ENCODE measurements around the gene PLSCR3. TPM values are rescaled to one million over a fixed set of nuclear protein-coding genes. Genes with fewer than 3 reads are reported as not detected.

The PLSCR3 gene
- 10 to 100 TPM; 79.3 to 82.1 TPM for total RNA-seq

GRCh38 chr17:7394452-7395191 is at the start of gene PLSCR3:
Gene PLSCR3, minus strand, starts transcription at chr17:7394525. Its CDS starts 415 bp downstream, at chr17:7394110.
- POLR2A ChIA-PET = interaction anchor here (0.6 to 2.4 kb wide), 9 partner anchors 9 to 292 kb away, joined by 3 to 25 read pairs (median 3); partner anchors contain the start of genes ACAP1, TMEM256 and TP53
- DNase-seq (peak; percentile 94), ATAC-seq (ENCODE audit: low read depth) (peak; percentile 88)
- H3K4me1 Mint-ChIP-seq = peaks cover 19% of the 10 kb centered on the region
- peak within 1 kb of the TSS; percentile 95 for H3K4me3 Mint-ChIP-seq
- H3K36me3 Mint-ChIP-seq = peaks cover 6% of the 10 kb centered on the region
- no peaks in the 10 kb centered on the region for H3K9me3 Mint-ChIP-seq
- peak within 1 kb of the TSS; percentile 89 for H3K27ac Mint-ChIP-seq
- H3K27me3 Mint-ChIP-seq = no peaks in the 10 kb centered on the region

- POLR2A ChIA-PET = interaction anchor here (0.6 to 7.9 kb wide), 7 partner anchors 9 to 882 kb away, joined by 3 to 60 read pairs (median 5); partner anchors contain the start of genes POLR2A, TMEM102 and TMEM256
- Mint-ChIP-seq H3K27ac (no peak overlapping the region), H3K4me1 (peaks cover 31% of the 10 kb centered on the region), H3K27me3 (peaks cover 24% of the 10 kb centered on the region), H3K9me3 (peaks cover 2% of the 10 kb centered on the region), H3K36me3 (peaks cover 29% of the 10 kb centered on the region), H3K4me3 (no peak overlapping the region)
- no peak for ATAC-seq (ENCODE audit: low read depth)
- no peak for DNase-seq
Measured at GRCh38 chr17:7443499-7444485, 49.5 kb upstream of the PLSCR3 start.

- no peak for ATAC-seq (ENCODE audit: low read depth)
- no peaks in the 10 kb centered on the region for H3K9me3 Mint-ChIP-seq
- POLR2A ChIA-PET = interaction anchor here (2.5 to 7.9 kb wide), 3 partner anchors 14 to 132 kb away, joined by 10 to 60 read pairs (median 14); partner anchors contain the start of gene POLR2A
- peaks cover 36% of the 10 kb centered on the region for H3K4me1 Mint-ChIP-seq
- no peak overlapping the region for H3K4me3 Mint-ChIP-seq
- H3K27me3 Mint-ChIP-seq = peaks cover 20% of the 10 kb centered on the region
- H3K27ac Mint-ChIP-seq = no peak overlapping the region
- DNase-seq = no peak
- peaks cover 21% of the 10 kb centered on the region for H3K36me3 Mint-ChIP-seq
Measured at GRCh38 chr17:7442142-7442541, 47.8 kb upstream of the PLSCR3 start.

DNA sequence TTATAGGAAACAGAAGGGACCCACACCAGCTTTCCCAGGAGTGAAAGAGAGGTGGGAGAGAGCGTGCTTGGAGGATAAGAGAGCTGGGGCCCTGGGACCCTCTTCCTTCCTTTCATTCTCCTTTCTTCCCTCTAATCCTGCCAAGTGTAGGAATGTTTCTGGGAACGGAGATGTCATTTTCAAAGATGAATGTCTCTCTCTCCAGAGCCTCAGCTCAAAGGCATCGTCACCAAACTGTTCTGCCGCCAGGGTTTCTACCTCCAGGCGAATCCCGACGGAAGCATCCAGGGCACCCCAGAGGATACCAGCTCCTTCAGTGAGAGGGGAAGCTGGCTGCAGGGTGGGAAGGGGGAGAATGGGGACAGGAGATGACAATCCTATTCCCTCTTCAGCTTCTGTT is 46.9 kb upstream of the PLSCR3 start:
- Mint-ChIP-seq H3K27me3 (peaks cover 17% of the 10 kb centered on the region), H3K4me3 (peak overlapping the region; percentile 20), H3K27ac (no peak overlapping the region), H3K4me1 (peaks cover 35% of the 10 kb centered on the region), H3K9me3 (no peaks in the 10 kb centered on the region), H3K36me3 (peaks cover 20% of the 10 kb centered on the region)
- DNase-seq (no peak), ATAC-seq (ENCODE audit: low read depth) (no peak)
- POLR2A ChIA-PET = interaction anchor here (0.7 to 7.9 kb wide), 9 partner anchors 11 to 246 kb away, joined by 3 to 60 read pairs (median 7); partner anchors contain the start of genes KCTD11, POLR2A and TP53

DNA sequence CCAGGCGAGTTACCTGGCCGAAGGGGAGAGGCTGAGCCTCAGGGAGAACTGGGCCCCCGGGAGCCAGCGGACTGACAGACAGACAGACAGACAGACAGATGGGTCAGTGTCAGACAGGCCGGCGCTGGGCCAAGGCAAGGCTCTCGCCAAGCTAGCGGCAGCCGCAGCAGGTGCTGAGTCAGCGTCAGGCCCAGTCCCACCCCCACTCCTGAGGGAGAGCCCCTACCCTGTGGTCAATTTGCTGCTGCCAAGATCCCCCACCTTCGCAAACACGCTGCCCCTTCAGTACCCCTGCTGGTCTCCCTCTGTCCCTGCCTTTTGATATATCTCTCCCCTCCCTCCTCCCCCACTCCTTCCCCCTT is 46.5 kb upstream of the PLSCR3 start:
- peak overlapping the region; percentile 96 for H3K4me3 Mint-ChIP-seq
- peaks cover 15% of the 10 kb centered on the region for H3K27me3 Mint-ChIP-seq
- peaks cover 32% of the 10 kb centered on the region for H3K4me1 Mint-ChIP-seq

GRCh38 chr17:7440113-7440833 is 45.9 kb upstream of the PLSCR3 start:
- ATAC-seq (ENCODE audit: low read depth) (no peak), DNase-seq (peak; percentile 69)
- Mint-ChIP-seq H3K4me1 (peaks cover 27% of the 10 kb centered on the region), H3K27me3 (peaks cover 9% of the 10 kb centered on the region), H3K27ac (peak overlapping the region; percentile 86), H3K36me3 (peaks cover 18% of the 10 kb centered on the region), H3K4me3 (peak overlapping the region; percentile 96), H3K9me3 (no peaks in the 10 kb centered on the region)
- POLR2A ChIA-PET = interaction anchor here (0.7 to 7.9 kb wide), 14 partner anchors 12 to 247 kb away, joined by 3 to 60 read pairs (median 4); partner anchors contain the start of genes ACAP1, PLSCR3, POLR2A and TNFSF13

More for the DNA sequence above, 46.5 kb upstream of the PLSCR3 start:
- no peak for ATAC-seq (ENCODE audit: low read depth)
- peaks cover 18% of the 10 kb centered on the region for H3K36me3 Mint-ChIP-seq
- POLR2A ChIA-PET = interaction anchor here (0.7 to 7.9 kb wide), 11 partner anchors 12 to 247 kb away, joined by 3 to 60 read pairs (median 7); partner anchors contain the start of genes KCTD11, PLSCR3, POLR2A and TP53
- no peak for DNase-seq
- H3K27ac Mint-ChIP-seq = no peak overlapping the region
- no peaks in the 10 kb centered on the region for H3K9me3 Mint-ChIP-seq

DNA sequence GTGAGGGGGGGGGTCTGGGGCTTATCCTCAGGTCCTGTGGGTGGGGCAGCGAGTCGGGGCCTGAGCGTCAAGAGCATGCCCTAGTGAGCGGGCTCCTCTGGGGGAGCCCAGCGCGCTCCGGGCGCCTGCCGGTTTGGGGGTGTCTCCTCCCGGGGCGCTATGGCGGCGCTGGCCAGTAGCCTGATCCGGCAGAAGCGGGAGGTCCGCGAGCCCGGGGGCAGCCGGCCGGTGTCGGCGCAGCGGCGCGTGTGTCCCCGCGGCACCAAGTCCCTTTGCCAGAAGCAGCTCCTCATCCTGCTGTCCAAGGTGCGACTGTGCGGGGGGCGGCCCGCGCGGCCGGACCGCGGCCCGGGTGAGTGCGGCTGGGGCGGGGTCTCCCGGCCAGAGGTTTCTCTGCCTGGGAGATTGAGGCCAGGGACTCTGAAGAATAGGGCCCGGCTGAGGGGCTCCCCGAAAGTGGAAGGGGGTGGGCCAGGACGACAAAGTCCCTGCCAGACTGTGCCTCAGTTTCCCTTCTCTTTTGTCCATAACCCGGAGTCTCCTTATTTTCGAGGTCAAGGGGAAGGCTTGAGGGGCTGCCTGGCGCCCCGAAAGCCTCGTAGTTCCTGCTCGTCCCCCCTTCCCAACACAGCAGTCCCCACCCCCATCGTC is 45.3 kb upstream of the PLSCR3 start, which contains the start of gene FGF11:
Gene FGF11, plus strand, starts transcription at position 51 of the 651 bp plus-strand sequence. Its CDS starts 109 bp downstream, at position 160.
- Mint-ChIP-seq H3K27ac (peak within 1 kb of the TSS; percentile 86), H3K4me3 (peak within 1 kb of the TSS; percentile 96), H3K27me3 (peaks cover 6% of the 10 kb centered on the region), H3K9me3 (no peaks in the 10 kb centered on the region), H3K4me1 (peaks cover 24% of the 10 kb centered on the region), H3K36me3 (peaks cover 18% of the 10 kb centered on the region)
- peak; percentile 59 for DNase-seq
- POLR2A ChIA-PET = interaction anchor here (0.7 to 7.9 kb wide), 12 partner anchors 13 to 150 kb away, joined by 3 to 60 read pairs (median 6); partner anchors contain the start of genes ACAP1, PLSCR3, POLR2A and TNFSF13
- no peak for ATAC-seq (ENCODE audit: low read depth)

GRCh38 chr17:7438656-7439460 is 44.5 kb upstream of the PLSCR3 start:
- Mint-ChIP-seq H3K36me3 (peaks cover 16% of the 10 kb centered on the region), H3K27ac (peak overlapping the region; percentile 53), H3K4me1 (peaks cover 24% of the 10 kb centered on the region), H3K9me3 (no peaks in the 10 kb centered on the region), H3K4me3 (peak overlapping the region; percentile 96), H3K27me3 (peaks cover 6% of the 10 kb centered on the region)
- DNase-seq (no peak), ATAC-seq (ENCODE audit: low read depth) (no peak)
- POLR2A ChIA-PET = interaction anchor here (0.8 to 7.9 kb wide), 16 partner anchors 8 to 150 kb away, joined by 3 to 66 read pairs (median 5); partner anchors contain the start of genes ACAP1, CD68, POLR2A and SLC35G6

DNA sequence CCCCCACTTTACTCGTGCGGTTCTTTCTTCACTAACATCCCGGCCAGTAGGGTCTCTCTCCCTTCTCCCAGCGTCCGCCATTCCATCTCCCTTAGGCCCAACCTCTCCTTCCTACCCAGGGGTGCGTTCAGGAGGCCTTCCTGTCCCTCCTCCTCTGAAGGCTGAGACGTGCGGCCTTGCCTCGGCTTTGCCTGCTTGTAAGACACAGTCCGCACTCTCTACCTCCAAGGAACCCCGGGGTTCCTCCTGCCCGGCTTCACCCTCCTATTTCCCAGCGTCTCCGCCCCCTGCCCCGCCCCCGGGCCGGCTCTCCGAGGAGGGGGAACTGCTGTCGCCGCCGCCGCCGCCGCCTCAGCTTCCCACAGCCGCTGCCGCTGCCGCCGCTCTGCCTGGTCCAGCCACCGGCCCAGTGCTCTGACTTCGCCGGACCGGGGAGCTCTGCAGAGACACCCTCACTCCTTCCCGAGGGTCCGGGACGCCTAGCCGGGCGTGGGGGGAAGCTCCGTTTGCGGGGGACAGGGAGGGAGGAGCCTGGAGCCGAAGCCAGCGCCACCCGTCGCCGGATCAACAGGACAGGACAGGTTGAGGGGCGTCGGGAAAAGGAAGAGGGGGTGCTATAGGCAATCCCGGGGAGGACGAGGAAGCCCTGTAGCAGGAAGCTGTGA is 43.8 kb upstream of the PLSCR3 start:
- H3K4me3 Mint-ChIP-seq = peak overlapping the region; percentile 96

GRCh38 chr17:7437369-7437863 is 43.1 kb upstream of the PLSCR3 start:
- Mint-ChIP-seq H3K9me3 (no peaks in the 10 kb centered on the region), H3K36me3 (peaks cover 10% of the 10 kb centered on the region), H3K4me3 (peak overlapping the region; percentile 96), H3K4me1 (peaks cover 24% of the 10 kb centered on the region), H3K27me3 (peaks cover 4% of the 10 kb centered on the region), H3K27ac (peak overlapping the region; percentile 77)
- no peak for ATAC-seq (ENCODE audit: low read depth)
- no peak for DNase-seq
- POLR2A ChIA-PET = interaction anchor here (1.0 to 4.4 kb wide), 15 partner anchors 8 to 152 kb away, joined by 4 to 66 read pairs (median 9); partner anchors contain the start of genes CHRNB1, POLR2A, SENP3 and SLC35G6

More for the DNA sequence above, 43.8 kb upstream of the PLSCR3 start:
- Mint-ChIP-seq H3K27me3 (peaks cover 4% of the 10 kb centered on the region), H3K27ac (peak overlapping the region; percentile 77), H3K36me3 (peaks cover 12% of the 10 kb centered on the region), H3K9me3 (no peaks in the 10 kb centered on the region), H3K4me1 (peaks cover 24% of the 10 kb centered on the region)
- POLR2A ChIA-PET = interaction anchor here (0.8 to 4.4 kb wide), 12 partner anchors 9 to 141 kb away, joined by 3 to 66 read pairs (median 4); partner anchors contain the start of genes CD68, POLR2A, SLC35G6 and TMEM256
- ATAC-seq (ENCODE audit: low read depth) = no peak
- DNase-seq = peak; percentile 84
